Measurements from ENCODE around the gene RBP5. TPM values are rescaled to one million over a fixed set of nuclear protein-coding genes. Genes with fewer than 3 reads are reported as not detected.

RBP5 gene
- total RNA-seq, 1 experiment from 2014 or later, result 2.7 TPM

DNA sequence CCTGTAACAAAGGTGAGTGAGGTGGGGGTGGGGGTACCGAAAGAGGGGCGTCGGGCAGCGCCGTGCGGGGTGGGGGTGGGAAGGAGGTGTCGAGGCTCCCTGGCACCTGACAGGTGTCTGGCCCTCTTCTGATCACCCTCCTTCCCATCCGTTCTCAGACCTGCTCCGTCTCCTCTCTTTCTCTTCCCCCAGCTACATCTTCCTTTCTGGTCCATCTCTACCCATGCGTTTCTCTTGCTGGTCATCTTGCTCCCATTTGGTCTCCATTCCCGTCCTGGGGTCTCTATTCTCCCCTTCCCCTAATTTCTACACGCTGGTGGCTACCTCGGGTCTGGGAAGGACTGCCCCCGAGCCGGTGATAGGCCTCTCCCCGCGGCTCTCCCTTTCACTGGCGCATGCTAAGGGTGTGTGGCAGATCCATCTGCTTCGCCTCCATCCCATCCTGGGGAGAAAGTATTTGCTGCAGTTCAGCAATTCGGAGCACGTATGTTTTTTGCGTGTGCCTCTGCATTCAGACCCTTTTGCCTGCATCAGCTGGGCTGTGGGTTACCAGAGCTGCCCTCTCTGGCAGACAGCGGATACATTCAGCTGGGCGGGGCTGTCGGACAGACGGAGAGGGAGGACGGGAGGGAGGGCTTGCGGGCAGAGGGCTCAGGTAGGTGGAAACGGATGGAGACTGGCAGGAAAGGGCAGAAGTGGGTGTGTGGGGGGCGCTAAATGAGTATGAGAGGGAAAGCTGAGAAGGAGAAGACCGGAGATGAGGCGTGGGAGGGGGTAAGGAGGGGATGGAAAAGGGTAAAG lies 2.2 kb upstream of the RBP5 start:
- Mint-ChIP-seq H3K4me3 (peak overlapping the region; percentile 85 to 86), H3K27me3 (ENCODE audit: low read depth) (peaks cover 7% of the 10 kb centered on the region), H3K36me3 (ENCODE audit: insufficient read depth in 1 of 3, low read depth in 3 of 3) (peaks cover 8 to 23% (median 15%) of the 10 kb centered on the region in 3 experiments; a peak in 6 of 7 replicates), H3K9me3 (no peaks in the 10 kb centered on the region; a peak in 2 of 5 replicates), H3K4me1 (peaks cover 30 to 40% of the 10 kb centered on the region in 2 experiments), H3K27ac (peak overlapping the region; percentile 9 to 55 (median 37); a peak in 2 of 7 replicates)
- no peak overlapping the region for H3T11ph ChIP-seq (ENCODE audit: low read length)
- no peak overlapping the region for H4K5ac ChIP-seq (ENCODE audit: insufficient read length, low read depth, low read length)
- no peak overlapping the region for H2BK15ac ChIP-seq (ENCODE audit: low read depth, low read length)
- no peak overlapping the region for H2BK5ac ChIP-seq (ENCODE audit: insufficient read length, low read length)
- H4K8ac ChIP-seq (replicated peaks; ENCODE audit: insufficient read length, low read depth, low read length), result no peak overlapping the region
- no peak overlapping the region for H3K27ac ChIP-seq (ENCODE audit: insufficient read length, low read depth, low read length)
- H2AFZ ChIP-seq (ENCODE audit: low read length), result no peak overlapping the region
- no peaks in the 10 kb centered on the region for H3K79me1 ChIP-seq (ENCODE audit: insufficient read depth, low read depth, low read length, poor library complexity, severe bottlenecking)
- no CpG with 5 or more reads among the region's 32 CpGs for WGBS (ENCODE audit: extremely low coverage, insufficient read length, low lambda C conversion rate)
- H3K56ac ChIP-seq (ENCODE audit: insufficient read length, low read depth, low read length), result no peak overlapping the region
- no peaks in the 10 kb centered on the region for H3K79me2 ChIP-seq (ENCODE audit: insufficient read depth, low read length)
- H3K27me3 ChIP-seq (ENCODE audit: insufficient read depth, low read length), result no peaks in the 10 kb centered on the region; the same call in 1 of the 2 replicates
- no peak overlapping the region for H4K91ac ChIP-seq (ENCODE audit: insufficient read length, low read depth, low read length)
- H3K23ac ChIP-seq (ENCODE audit: insufficient read length, low read depth, low read length), result no peak overlapping the region
- peaks cover 12% of the 10 kb centered on the region; the same call in 1 of the 2 replicates for H3K4me1 ChIP-seq (ENCODE audit: insufficient read depth, low read length)
- peaks cover 2% of the 10 kb centered on the region for H4K20me1 ChIP-seq (ENCODE audit: control insufficient read depth, insufficient read depth, insufficient read length)
- H3K4ac ChIP-seq (ENCODE audit: low read depth, low read length), result no peak overlapping the region
- H3K23me2 ChIP-seq (ENCODE audit: insufficient read length, low read depth, low read length, poor library complexity, severe bottlenecking), result peaks cover 17% of the 10 kb centered on the region
- no peak overlapping the region for H3K14ac ChIP-seq (ENCODE audit: insufficient read depth, low read length)
- H3K4me2 ChIP-seq (ENCODE audit: insufficient read depth, insufficient read length, low read length), result peak overlapping the region; percentile 99
- no peak overlapping the region for H2AK5ac ChIP-seq (ENCODE audit: insufficient read length, low read length)
- peak overlapping the region; percentile 54 for H3K9ac ChIP-seq (ENCODE audit: extremely low read depth, insufficient read length, low read length)
- H2BK12ac ChIP-seq (ENCODE audit: insufficient read length, low read depth, low read length), result no peak overlapping the region
- peak; percentile 10; the same call in 1 of the 3 replicates for TF ChIP-seq CTCF (conservative IDR thresholded peaks at IDR 0.05)
- H2BK20ac ChIP-seq (ENCODE audit: low read depth, low read length, poor library complexity, severe bottlenecking), result no peak overlapping the region
- H2BK120ac ChIP-seq (ENCODE audit: low read depth, low read length, poor library complexity, severe bottlenecking), result no peak overlapping the region
- DNase-seq, result peak; percentile 89
- H3K9me3 ChIP-seq (ENCODE audit: control insufficient read depth, low read depth, low read length), result no peaks in the 10 kb centered on the region
- no peak overlapping the region for H3K18ac ChIP-seq (ENCODE audit: insufficient read length, low read depth, low read length)
